Measurements from ENCODE around the gene ANO6. TPM values are rescaled to one million over a fixed set of nuclear protein-coding genes. Genes with fewer than 3 reads are reported as not detected.

The ANO6 gene
- total RNA-seq, 2 experiments from 2014 or later: 23.1 to 24.4 TPM

Other genes starting within 250 kb of the ANO6 start
- gene DBX2, start 165.0 kb upstream of the ANO6 start, total RNA-seq: not detected